G401.6 (cell line): ENCODE measurements around the gene CCDC15.

Source experiments
- FAIRE-seq: peaks from 2 replicates; lab custom pipeline; 2012; peaks lifted over from hg19 to GRCh38; lab: Jason Lieb, UNC

Gene CCDC15

GRCh38 chr11:125069008-125069407, 115.0 kb downstream of the CCDC15 start:
- FAIRE-seq, result no peak

- no peak for FAIRE-seq
These were observed 115.8 kb downstream of the CCDC15 start for GRCh38 chr11:125069796-125070195.

- no peak for FAIRE-seq
These were observed 116.8 kb downstream of the CCDC15 start for GRCh38 chr11:125070699-125071254.

- FAIRE-seq, result no peak
These were observed 117.4 kb downstream of the CCDC15 start for GRCh38 chr11:125071435-125071834.

GRCh38 chr11:125071846-125072217, 117.8 kb downstream of the CCDC15 start:
- no peak for FAIRE-seq

GRCh38 chr11:125072218-125072960, 118.4 kb downstream of the CCDC15 start:
- no peak for FAIRE-seq

- FAIRE-seq, result no peak
These were observed 119.1 kb downstream of the CCDC15 start for GRCh38 chr11:125072961-125073590.

- no peak for FAIRE-seq
These were observed 119.8 kb downstream of the CCDC15 start for GRCh38 chr11:125073616-125074483.

GRCh38 chr11:125074511-125075241, 120.7 kb downstream of the CCDC15 start:
- FAIRE-seq, result no peak

- no peak for FAIRE-seq
These were observed 121.2 kb downstream of the CCDC15 start for GRCh38 chr11:125075242-125075625.

GRCh38 chr11:125075900-125076317, 121.9 kb downstream of the CCDC15 start:
- FAIRE-seq, result no peak

- FAIRE-seq, result no peak
These were observed 122.5 kb downstream of the CCDC15 start for GRCh38 chr11:125076378-125076945.

GRCh38 chr11:125078016-125078415, 124.0 kb downstream of the CCDC15 start:
- FAIRE-seq, result no peak

GRCh38 chr11:125078516-125079140, 124.6 kb downstream of the CCDC15 start:
- FAIRE-seq, result no peak

- no peak for FAIRE-seq
These were observed 125.3 kb downstream of the CCDC15 start for GRCh38 chr11:125079151-125079877.

GRCh38 chr11:125079878-125080530, 126.0 kb downstream of the CCDC15 start:
- FAIRE-seq, result no peak

- no peak for FAIRE-seq
These were observed 126.5 kb downstream of the CCDC15 start for GRCh38 chr11:125080531-125080911.

GRCh38 chr11:125081098-125081798, 127.2 kb downstream of the CCDC15 start:
- no peak for FAIRE-seq

GRCh38 chr11:125082040-125082439, 128.0 kb downstream of the CCDC15 start:
- no peak for FAIRE-seq
